GM12873 (cell line): ENCODE data around the gene TOB1.

Experiments used
- CTCF ChIP-seq: IDR thresholded peaks from 2 replicates; pipeline ENCODE4 v1.5.1; 2012; ENCODE audit warnings: low read depth, mild to moderate bottlenecking, moderate library complexity, low read length, control low read depth; ENCODE audit not compliant: insufficient read depth; ENCODE audit errors: missing control alignments

The TOB1 gene

GRCh38 chr17:50834429-50835300 lies 31.5 kb downstream of the TOB1 start:
- TF ChIP-seq CTCF: no peak

- TF ChIP-seq CTCF: no peak
Observed at GRCh38 chr17:50833510-50834428, 32.4 kb downstream of the TOB1 start.

GRCh38 chr17:50832864-50833381 lies 33.2 kb downstream of the TOB1 start:
- TF ChIP-seq CTCF: no peak

GRCh38 chr17:50832267-50832863 lies 33.8 kb downstream of the TOB1 start:
- no peak for TF ChIP-seq CTCF

- TF ChIP-seq CTCF: no peak
Observed at GRCh38 chr17:50831471-50831928, 34.7 kb downstream of the TOB1 start.

- no peak for TF ChIP-seq CTCF
Observed at GRCh38 chr17:50830994-50831393, 35.2 kb downstream of the TOB1 start.
